Spleen (tissue), 11 donors: ENCODE results near the gene PPP1R37. TPM values are rescaled to one million over a fixed set of nuclear protein-coding genes. Genes with fewer than 3 reads are reported as not detected.

Source experiments
- DNase-seq: peaks from one replicate; pipeline ENCODE4 v3.0.0-alpha.2; 2020
- H3K27ac ChIP-seq, 8 donors: fragments of 200-600 bp; sonication (generic) in 7 of 8; 1 replicate in 4 of 8; 2 replicates in 4 of 8; pipeline versions ENCODE4 v1.5.0 to v1.8.0; 2016 to 2021; ENCODE audit warnings: inconsistent platforms in 4 of 8, mild to moderate bottlenecking in 4 of 8, moderate library complexity in 1 of 8
- H3K27me3 ChIP-seq, 7 donors: fragments of 200-600 bp; sonication (generic) in 6 of 7; replicated peaks in 1 of 7; 1 replicate in 4 of 7; 2 replicates in 3 of 7; pipeline versions ENCODE4 v1.5.0 to v1.8.0; 2016 to 2021; ENCODE audit warnings: inconsistent platforms in 3 of 7, mild to moderate bottlenecking in 1 of 7
- H3K36me3 ChIP-seq, 6 donors: fragments of 200-600 bp; sonication (generic) in 5 of 6; 1 replicate in 4 of 6; 2 replicates in 2 of 6; pipeline versions ENCODE4 v1.5.0 to v1.8.0; 2016 to 2021; ENCODE audit warnings: inconsistent platforms in 2 of 6
- H3K4me1 ChIP-seq, 6 donors: fragments of 200-600 bp; sonication (generic) in 5 of 6; 1 replicate in 3 of 6; 2 replicates in 3 of 6; pipeline versions ENCODE4 v1.5.0 to v1.8.0; 2016 to 2021; ENCODE audit warnings: inconsistent platforms in 3 of 6
- H3K4me3 ChIP-seq, 8 donors: fragments of 200-600 bp; sonication (generic) in 7 of 8; 1 replicate in 4 of 8; 2 replicates in 4 of 8; pipeline versions ENCODE4 v1.5.0 to v1.8.0; 2016 to 2021; ENCODE audit warnings: inconsistent platforms in 4 of 8, mild to moderate bottlenecking in 4 of 8, moderate library complexity in 2 of 8
- H3K9me3 ChIP-seq, 8 donors: fragments of 200-600 bp; sonication (generic) in 7 of 8; 1 replicate in 4 of 8; 2 replicates in 4 of 8; pipeline versions ENCODE4 v1.5.0 to v1.8.0; 2016 to 2021; ENCODE audit warnings: inconsistent platforms in 4 of 8
- POLR2A ChIP-seq, 3 donors: fragments of 450-650 bp; IDR thresholded peaks; one replicate each; pipeline ENCODE4 v1.5.1; 2017; ENCODE audit warnings: antibody characterized with exemption in 3 of 3, mild to moderate bottlenecking in 1 of 3
- POLR2AphosphoS5 ChIP-seq, 3 donors: sonication (generic); formaldehyde crosslinking; IDR thresholded peaks; one replicate each; pipeline ENCODE4 v1.5.1; 2017; ENCODE audit warnings: antibody characterized with exemption in 3 of 3
- WGBS, 5 donors: extraction: QIAGEN DNeasy Blood & Tissue Kit in 3 of 5; methylation state at CpG; one replicate each; pipeline versions ENCODE4 v1.1.5 to v1.1.7; 2013 to 2018; 5-methylcytosine and 5-hydroxymethylcytosine counted together
- intact Hi-C: fragments of 100-400 bp; cut with DNase I; formaldehyde crosslinking; loops from one replicate; pipeline ENCODE4 v1.15.0; 2023; ENCODE audit warnings: low total_unique reads
- polyA plus RNA-seq, 3 donors: library from polyadenylated mRNA; stranded (reverse); fragments of 200-250 nt; gene quantifications; one replicate each; pipeline ENCODE4 v1.2.1, GENCODE V29; 2013
- total RNA-seq, 7 donors: library from RNA; depleted of rRNA in 3 of 7; stranded (reverse); fragments of >200 nt in 3 of 7; fragmentation: NEBNext Ultra II Directional in 4 of 7; extraction: Animal tissue kit (Norgen Biotek cat#: 25700) in 4 of 7; gene quantifications; one replicate each; pipeline versions ENCODE4 v1.1.0 to v1.2.1, GENCODE V29; 2016 to 2021
- TF ChIP-seq, protein P1 (sequence below), 11 experiments: fragments of 200-600 bp in 7 of 11; fragments of 450-650 bp in 4 of 11; sonication (generic) in 4 of 11; IDR thresholded peaks in 8 of 11; conservative IDR thresholded peaks in 3 of 11; 1 replicate in 7 of 11; 2 replicates in 4 of 11; pipeline versions ENCODE4 v1.4.0 to v1.8.0; 2016 to 2021; ENCODE audit warnings: antibody characterized with exemption in 11 of 11, inconsistent platforms in 4 of 11, mild to moderate bottlenecking in 1 of 11
- donor health status: healthy with polysubstance abuse.
- donor health status: DM: no; HTN: no; CAD: no; lungs with moderate emphysema.
- donor health status: DM: no; HTN: no; CAD: no.
- donor health status: Bipolar disorder and iron deficiency.
- donor health status: healthy.
- donor health status: DM: no; HTN: no; CAD: no.
- donor health status: DM: yes; HTN: yes; CAD: no.

Gene PPP1R37
- total and polyA plus RNA-seq, 10 donors, result 14.3 to 36.7 (median 20.0) TPM

DNA sequence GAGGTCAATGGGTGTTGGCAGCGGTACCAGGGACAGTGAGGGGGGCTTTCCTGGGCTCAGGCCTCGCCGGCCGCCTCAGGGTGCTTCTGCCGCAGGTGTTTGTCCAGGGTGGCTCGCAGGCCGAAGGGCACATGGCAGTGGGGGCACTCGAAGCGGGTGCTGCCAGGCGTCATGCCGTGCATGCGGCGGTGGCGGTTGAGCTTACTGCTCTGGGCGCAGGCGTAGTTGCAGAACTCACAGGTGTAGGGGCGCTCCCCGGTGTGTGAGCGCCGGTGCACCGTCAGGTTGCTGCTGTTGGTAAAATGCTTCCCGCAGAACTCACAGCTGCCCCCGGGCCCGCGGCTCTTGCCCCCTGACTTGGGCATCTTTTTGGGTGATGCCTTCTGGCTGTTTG, 21.4 kb upstream of the PPP1R37 start:
- no peak for DNase-seq
- Histone ChIP-seq H3K4me1 (peaks cover 2 to 37% (median 21%) of the 10 kb centered on the region in 6 donors), H3K27me3 (no peaks in the 10 kb centered on the region), H3K9me3 (no peaks in the 10 kb centered on the region), H3K4me3 (no peak overlapping the region), H3K27ac (no peak overlapping the region), H3K36me3 (peaks cover 3 to 80% (median 65%) of the 10 kb centered on the region in 6 donors)
- TF ChIP-seq, protein P1, sequence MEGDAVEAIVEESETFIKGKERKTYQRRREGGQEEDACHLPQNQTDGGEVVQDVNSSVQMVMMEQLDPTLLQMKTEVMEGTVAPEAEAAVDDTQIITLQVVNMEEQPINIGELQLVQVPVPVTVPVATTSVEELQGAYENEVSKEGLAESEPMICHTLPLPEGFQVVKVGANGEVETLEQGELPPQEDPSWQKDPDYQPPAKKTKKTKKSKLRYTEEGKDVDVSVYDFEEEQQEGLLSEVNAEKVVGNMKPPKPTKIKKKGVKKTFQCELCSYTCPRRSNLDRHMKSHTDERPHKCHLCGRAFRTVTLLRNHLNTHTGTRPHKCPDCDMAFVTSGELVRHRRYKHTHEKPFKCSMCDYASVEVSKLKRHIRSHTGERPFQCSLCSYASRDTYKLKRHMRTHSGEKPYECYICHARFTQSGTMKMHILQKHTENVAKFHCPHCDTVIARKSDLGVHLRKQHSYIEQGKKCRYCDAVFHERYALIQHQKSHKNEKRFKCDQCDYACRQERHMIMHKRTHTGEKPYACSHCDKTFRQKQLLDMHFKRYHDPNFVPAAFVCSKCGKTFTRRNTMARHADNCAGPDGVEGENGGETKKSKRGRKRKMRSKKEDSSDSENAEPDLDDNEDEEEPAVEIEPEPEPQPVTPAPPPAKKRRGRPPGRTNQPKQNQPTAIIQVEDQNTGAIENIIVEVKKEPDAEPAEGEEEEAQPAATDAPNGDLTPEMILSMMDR (IDR thresholded peaks at IDR 0.05 in 8 of 11, conservative IDR thresholded peaks at IDR 0.05 in 3 of 11), result no peak
- peak; percentile 2 to 64 (median 30) for TF ChIP-seq POLR2AphosphoS5 (IDR thresholded peaks at IDR 0.05)
- intact Hi-C loops, result no loop called here
- WGBS, 5 donors, result 90 to 96% (median 94%) methylated on average over 16 to 25 of the region's 25 CpGs

DNA sequence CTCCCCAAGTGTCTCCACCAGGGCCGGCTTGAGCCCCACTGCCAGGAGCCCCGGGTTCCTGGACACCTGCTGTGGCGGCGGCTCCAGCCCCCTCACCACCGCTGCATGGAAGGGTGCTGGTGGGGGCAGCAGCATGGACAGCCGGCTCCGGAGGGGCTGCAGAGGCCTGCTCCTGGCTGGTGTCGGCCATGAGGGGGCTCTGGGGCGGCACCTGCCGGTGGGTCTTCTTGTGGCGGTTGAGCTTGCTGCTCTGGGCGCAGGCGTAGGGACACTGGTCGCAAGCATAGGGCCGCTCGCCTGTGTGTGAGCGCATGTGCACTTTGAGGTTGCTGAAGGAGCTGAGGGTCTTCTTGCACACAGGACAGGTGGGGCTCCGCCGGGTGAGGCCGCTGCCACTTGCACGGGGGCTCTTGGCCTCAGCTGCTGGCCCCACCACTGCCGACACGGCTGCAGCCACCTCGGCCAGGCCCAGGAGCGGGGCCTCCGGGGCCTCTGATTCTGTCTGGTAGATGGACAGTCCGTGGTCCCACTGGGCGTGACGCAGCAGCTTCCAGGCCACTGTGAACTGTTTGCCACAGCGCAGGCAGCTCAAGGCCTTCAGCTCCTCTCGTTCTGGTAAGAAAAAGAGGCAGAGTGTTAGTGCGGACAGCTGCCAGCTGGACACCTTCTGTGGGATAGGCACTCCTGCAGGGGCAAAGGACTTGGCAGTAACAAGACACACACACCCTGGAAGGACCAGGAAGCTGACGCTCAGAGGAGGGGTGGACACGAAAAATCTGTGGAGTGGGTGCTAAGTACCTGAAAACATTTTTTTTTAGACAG, 20.8 kb upstream of the PPP1R37 start:
- 69 to 92% (median 90%) methylated on average over 5 to 34 of the region's 34 CpGs for WGBS, 5 donors
- no peaks in the 10 kb centered on the region for H3K9me3 ChIP-seq
- peak overlapping the region in 1 of 8 donors; percentile 11 for H3K27ac ChIP-seq
- no peaks in the 10 kb centered on the region for H3K27me3 ChIP-seq
- DNase-seq, result no peak
- no peak overlapping the region for H3K4me3 ChIP-seq
- H3K36me3 ChIP-seq, result peaks cover 3 to 74% (median 59%) of the 10 kb centered on the region in 6 donors
- TF ChIP-seq POLR2A (IDR thresholded peaks at IDR 0.05) (no peak), POLR2AphosphoS5 (IDR thresholded peaks at IDR 0.05) (peak in 1 of 3 donors; percentile 55)
- TF ChIP-seq, protein P1 (IDR thresholded peaks at IDR 0.05 in 8 of 11, conservative IDR thresholded peaks at IDR 0.05 in 3 of 11), result no peak
- H3K4me1 ChIP-seq, result peaks cover 8 to 43% (median 27%) of the 10 kb centered on the region in 6 donors
- intact Hi-C loops, result no loop called here

DNA sequence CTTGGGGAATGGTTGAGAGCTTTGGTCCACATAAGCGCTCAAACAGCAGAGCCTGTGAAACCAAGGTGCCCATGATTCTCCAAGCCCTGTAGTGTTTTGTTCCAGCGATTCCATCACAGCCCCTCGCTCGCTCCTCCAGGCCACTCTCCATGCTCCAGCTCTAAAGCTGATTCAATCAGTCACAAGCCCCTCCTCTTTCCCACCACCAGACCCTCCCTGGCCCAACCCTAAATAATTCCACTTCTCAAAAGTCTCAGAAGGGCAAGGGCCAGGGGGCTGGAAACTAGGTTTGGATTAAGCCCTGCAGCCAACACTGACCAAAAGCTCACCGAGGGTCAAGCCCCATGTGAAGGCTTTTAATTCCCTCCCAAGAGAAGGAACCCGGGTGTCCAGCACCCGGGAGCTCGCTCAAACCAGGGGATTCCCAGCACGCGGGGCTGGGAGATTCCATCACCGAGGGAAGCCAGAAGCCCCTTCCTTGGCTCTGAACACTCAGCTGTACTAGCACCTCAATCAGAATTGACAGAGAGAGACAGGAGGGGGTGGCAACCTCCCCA, 18.2 kb upstream of the PPP1R37 start:
- 43 to 74% (median 48%) methylated on average over 6 to 11 of the region's 11 CpGs for WGBS, 5 donors
- no peak for DNase-seq
- Histone ChIP-seq H3K4me3 (peak overlapping the region in 7 of 8 donors; percentile 73 to 94 (median 79)), H3K27ac (peak overlapping the region; percentile 80 to 94 (median 90)), H3K9me3 (no peaks in the 10 kb centered on the region), H3K4me1 (peaks cover 14 to 68% (median 49%) of the 10 kb centered on the region in 6 donors), H3K36me3 (peaks cover 0 to 47% (median 32%) of the 10 kb centered on the region in 6 donors), H3K27me3 (no peaks in the 10 kb centered on the region)
- TF ChIP-seq POLR2A (IDR thresholded peaks at IDR 0.05), result no peak
- TF ChIP-seq, protein P1 (IDR thresholded peaks at IDR 0.05 in 8 of 11, conservative IDR thresholded peaks at IDR 0.05 in 3 of 11), result no peak
- no peak for TF ChIP-seq POLR2AphosphoS5 (IDR thresholded peaks at IDR 0.05)
- intact Hi-C loops, result no loop called here
